ENCODE results near the gene IVNS1ABP. TPM values are rescaled to one million over a fixed set of nuclear protein-coding genes. Genes with fewer than 3 reads are reported as not detected.

IVNS1ABP gene
- total and polyA plus RNA-seq, 9 of the 15 experiments (the other 6 are each of a cell fraction or from before 2014, with no cell fraction given): 30.6 to 126 (median 77.7) TPM

DNA sequence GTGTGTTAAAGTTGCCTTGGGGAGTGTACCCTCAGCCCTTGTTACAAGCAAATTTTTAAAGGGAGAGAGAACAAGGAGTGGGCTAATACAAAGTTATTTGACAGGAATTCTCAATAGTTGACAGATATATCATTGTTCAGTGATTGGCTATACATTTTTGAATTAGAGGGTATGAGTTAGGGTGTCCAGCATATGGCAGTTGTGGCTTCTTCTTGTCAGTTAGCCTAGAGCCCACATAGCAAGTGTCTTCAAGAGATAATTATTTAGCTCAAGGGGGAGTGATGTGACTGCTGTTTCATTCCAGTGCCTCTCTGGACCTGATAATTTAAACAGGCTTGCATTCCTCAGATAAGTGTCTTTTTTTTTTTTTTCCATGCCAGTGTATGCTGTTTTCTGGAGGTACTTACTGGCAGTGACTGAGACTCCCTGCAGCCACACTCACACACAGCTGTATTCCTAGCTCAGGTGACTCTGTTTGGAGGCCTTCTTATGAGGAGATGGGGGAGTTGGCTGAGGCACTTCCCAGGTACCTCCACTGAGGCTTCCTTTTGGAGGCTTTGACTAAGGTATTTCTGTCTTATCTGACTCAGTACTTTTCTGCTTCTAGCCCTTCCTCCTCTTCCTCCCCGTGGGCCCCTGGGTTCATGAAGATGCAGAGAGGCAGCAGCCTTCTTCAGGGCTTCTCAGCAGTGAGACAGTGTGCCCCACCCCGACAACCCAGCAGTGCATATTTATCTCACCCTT lies 32.3 kb downstream of the IVNS1ABP start (continued):
- TF ChIP-seq, protein P1, sequence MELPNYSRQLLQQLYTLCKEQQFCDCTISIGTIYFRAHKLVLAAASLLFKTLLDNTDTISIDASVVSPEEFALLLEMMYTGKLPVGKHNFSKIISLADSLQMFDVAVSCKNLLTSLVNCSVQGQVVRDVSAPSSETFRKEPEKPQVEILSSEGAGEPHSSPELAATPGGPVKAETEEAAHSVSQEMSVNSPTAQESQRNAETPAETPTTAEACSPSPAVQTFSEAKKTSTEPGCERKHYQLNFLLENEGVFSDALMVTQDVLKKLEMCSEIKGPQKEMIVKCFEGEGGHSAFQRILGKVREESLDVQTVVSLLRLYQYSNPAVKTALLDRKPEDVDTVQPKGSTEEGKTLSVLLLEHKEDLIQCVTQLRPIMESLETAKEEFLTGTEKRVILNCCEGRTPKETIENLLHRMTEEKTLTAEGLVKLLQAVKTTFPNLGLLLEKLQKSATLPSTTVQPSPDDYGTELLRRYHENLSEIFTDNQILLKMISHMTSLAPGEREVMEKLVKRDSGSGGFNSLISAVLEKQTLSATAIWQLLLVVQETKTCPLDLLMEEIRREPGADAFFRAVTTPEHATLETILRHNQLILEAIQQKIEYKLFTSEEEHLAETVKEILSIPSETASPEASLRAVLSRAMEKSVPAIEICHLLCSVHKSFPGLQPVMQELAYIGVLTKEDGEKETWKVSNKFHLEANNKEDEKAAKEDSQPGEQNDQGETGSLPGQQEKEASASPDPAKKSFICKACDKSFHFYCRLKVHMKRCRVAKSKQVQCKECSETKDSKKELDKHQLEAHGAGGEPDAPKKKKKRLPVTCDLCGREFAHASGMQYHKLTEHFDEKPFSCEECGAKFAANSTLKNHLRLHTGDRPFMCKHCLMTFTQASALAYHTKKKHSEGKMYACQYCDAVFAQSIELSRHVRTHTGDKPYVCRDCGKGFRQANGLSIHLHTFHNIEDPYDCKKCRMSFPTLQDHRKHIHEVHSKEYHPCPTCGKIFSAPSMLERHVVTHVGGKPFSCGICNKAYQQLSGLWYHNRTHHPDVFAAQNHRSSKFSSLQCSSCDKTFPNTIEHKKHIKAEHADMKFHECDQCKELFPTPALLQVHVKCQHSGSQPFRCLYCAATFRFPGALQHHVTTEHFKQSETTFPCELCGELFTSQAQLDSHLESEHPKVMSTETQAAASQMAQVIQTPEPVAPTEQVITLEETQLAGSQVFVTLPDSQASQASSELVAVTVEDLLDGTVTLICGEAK (IDR thresholded peaks at IDR 0.05): 0 out of 2 replicates have a peak, but pooled peaks have one; percentile 21
- TF ChIP-seq, protein P1 (CRISPR knock-in tag; IDR thresholded peaks at IDR 0.05): 0 out of 2 replicates have a peak, but pooled peaks have one; percentile 28
